NCI-H748 treated with DMSO at 0.1 percent for 48 hours (cell line): ENCODE data around the gene APMAP.

Source experiments
- DNase-seq: peaks from one replicate; lab custom pipeline; 2025; lab: John Stamatoyannopoulos, UW

The APMAP gene

DNA sequence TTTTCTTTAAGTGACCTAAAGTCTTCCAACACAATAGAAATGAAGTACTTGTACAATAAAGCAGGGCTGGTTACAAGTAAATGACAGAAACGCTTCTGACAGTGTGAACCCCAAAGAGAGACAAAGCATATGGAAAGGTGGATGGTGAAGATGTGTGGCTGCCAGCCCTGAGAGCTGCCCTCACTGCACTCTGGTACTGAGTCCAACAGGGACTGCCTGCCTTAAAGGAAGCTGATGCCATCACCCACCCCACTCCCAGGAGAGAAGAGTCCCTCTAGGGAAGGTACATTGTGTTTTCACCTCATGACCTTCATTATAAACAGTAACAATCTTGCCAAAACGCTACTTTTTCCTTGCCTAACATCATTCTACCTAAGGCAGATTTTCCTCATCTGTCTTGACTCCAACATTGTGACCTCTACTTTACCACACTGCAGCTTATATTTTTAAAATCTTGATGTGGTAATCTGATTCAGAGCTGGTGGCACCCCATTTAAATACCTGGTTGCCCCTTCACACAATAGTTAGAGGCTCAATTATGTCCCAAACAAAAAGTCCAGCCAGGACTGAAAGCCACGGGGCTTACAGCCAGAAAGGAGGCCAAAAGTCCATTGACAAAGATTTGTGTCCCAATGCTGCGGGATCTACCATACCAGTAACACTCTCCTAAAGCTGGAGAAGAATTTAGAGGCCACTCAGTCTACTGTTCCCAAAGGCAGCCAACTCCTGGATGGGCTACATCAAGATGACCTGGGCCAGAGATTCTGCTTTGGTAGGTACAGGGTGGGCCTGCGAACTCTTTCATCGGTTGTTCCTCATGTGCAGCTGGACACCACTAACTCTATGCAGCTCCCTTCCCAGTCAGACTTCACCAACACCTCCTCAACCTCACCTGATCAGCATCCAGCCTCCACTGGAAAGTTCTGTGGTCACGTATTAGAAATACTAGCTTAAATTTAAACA, 4.4 kb downstream of the APMAP start:
- DNase-seq: no peak

- no peak for DNase-seq
Measured at GRCh38 chr20:24987244-24987643, 5.3 kb downstream of the APMAP start.

DNA sequence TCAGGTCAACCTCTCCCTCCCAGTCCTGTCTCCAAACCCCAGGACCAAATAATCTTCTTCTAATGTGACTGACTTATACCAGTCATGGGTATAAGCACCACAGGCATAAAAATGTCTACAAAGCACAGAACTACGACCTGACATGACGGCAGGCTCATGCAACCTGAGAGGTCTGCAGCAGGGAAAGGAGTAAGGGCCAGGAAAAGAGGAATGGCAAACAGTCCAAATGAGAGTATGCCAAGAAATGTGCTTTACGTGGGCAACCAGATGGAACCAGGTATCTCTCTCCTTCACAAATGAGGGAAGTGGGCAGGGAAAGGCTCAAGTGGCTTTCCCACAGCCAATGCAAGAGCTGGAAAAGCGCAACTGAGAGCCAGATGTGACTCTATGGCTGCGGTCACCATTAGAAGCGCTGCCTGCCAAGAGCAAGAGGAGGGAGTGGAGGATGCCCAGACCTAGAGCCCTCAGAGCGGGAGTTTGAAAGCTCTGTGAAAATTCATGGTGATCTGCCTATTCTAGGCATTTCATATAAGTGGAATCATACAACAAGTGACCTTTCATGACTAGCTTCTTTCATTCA, 6.0 kb downstream of the APMAP start:
- no peak for DNase-seq

DNA sequence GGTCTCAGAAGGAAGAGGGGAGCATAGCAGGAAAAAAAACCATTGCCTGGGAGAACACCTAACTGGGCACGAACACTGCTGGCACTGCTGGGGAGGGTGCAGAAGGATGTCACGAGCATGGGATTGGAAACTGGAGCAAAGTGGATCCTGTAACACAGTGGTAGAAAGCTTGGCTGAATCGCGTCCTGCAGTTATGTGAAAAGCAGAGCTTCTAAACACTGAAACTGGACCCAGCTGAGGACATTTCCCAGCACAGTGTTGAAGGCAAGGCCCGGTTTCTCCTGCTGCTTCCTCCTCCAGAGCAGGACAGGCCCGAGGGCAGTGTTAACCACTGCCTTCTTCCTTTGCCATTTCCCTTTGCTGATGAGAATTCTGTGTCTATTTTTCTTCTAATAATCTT, 6.7 kb downstream of the APMAP start:
- DNase-seq: no peak

- no peak for DNase-seq
Measured at GRCh38 chr20:24984961-24985640, 7.5 kb downstream of the APMAP start.

GRCh38 chr20:24983896-24984295, 8.7 kb downstream of the APMAP start:
- no peak for DNase-seq

DNA sequence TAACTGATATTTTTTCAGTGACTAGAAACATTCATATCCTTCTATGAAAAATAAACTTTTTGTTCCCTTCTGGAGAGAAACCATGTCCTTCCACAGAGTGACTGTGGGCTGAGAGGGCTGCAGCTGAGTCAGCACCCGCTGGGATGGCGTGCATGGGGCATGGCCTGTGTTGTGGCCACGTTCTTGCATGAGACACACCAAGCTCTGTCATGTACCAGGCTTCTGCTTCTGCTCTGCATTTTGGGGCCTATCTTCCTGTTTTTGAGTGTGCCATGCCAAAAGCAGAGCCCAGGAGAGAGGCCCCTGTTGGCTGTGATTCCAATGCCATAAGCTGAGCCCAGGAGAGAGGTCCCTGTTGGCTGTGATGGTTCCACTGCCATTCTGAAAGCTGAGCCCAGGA, 10.8 kb downstream of the APMAP start:
- no peak for DNase-seq

DNA sequence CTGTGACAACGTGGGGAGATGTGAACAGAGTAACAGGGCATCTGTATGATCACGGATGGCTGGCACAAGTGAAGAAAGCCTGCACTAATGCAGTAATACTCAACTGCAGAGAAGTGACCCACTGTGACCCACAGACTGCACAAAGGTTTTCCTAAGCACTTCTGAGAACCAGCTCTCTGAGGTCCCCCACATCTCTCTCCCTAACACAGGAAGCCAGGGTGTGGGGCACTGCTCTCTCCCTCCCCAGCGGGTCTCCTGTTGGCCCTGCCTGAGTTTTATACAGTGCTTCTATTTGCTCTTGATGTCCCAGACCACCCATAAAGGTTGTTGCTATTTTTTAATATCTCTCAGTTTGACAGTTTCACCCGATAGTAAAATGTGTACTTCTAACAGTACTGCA, 11.3 kb downstream of the APMAP start:
- no peak for DNase-seq

DNA sequence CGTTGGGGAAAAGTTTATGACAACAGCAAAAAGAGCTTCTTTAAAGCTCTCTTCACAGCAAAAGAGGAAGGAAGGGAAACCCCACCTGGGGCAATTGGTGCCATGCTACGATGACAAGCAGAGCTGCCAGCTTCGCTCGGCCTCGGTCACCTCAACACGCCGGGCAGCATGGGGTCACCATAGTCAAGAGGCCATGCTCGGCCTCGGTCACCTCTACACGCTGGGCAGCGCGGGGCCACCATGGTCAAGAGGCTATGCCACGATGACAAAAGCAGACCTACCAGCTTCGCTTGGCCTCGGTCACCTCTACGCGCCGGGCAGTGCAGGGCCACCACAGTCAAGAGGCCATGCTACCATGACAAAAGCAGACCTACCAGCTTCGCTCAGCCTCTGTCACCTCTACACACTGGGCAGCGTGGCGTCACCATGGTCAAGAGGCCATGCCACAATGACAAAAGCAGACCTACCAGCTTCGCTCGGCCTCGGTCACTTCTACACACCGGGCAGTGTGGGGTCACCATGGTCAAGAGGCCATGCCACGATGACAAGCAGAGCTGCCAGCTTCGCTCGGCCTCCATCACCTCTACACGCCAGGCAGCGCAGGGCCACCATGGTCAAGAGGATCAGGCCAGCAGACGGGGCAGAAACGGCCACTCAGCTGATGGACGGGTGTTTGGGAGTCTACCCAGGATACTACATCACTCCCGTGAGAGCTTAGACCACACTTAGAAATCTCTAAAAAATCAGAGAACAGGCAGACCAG, 12.1 kb downstream of the APMAP start:
- no peak for DNase-seq

GRCh38 chr20:24979036-24979960, 13.3 kb downstream of the APMAP start:
- no peak for DNase-seq

DNA sequence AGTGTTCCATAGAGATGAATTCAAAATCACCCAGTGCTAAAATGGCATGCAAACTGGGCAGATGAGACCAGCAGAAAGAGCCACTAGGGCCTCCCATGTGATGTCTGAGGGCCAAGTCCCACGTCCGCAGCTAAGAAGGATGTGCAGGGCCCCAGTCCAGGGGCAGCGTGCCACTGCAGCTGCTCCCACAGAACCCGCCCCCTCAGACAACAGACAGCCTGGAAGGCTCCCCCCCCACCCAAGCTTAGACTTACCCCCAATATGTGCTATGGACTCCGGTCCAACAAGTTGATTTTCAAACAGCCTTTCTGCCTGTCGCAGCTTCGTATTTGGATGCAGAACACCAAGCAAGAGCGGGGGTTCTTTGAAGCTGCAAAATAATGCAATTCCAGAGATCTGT, 14.0 kb downstream of the APMAP start:
- DNase-seq: no peak

GRCh38 chr20:24977797-24978196, 14.8 kb downstream of the APMAP start:
- no peak for DNase-seq

GRCh38 chr20:24977336-24977735, 15.2 kb downstream of the APMAP start:
- no peak for DNase-seq

GRCh38 chr20:24972341-24972740, 20.2 kb downstream of the APMAP start:
- DNase-seq: no peak

- DNase-seq: no peak
Measured at GRCh38 chr20:24971376-24972101, 21.0 kb downstream of the APMAP start.

GRCh38 chr20:24970754-24971153, 21.8 kb downstream of the APMAP start:
- no peak for DNase-seq

GRCh38 chr20:24970030-24970553, 22.5 kb downstream of the APMAP start:
- DNase-seq: no peak

GRCh38 chr20:24969186-24970029, 23.1 kb downstream of the APMAP start:
- no peak for DNase-seq

- no peak for DNase-seq
Measured at GRCh38 chr20:24968278-24968800, 24.2 kb downstream of the APMAP start.
